ENCODE results near the gene AFAP1L1. TPM values are rescaled to one million over a fixed set of nuclear protein-coding genes. Genes with fewer than 3 reads are reported as not detected.

Gene AFAP1L1
- polyA plus RNA-seq, 3 donors, result 19.4 to 22.1 (median 21.0) TPM

- peak; percentile 68 for DNase-seq
Observed at GRCh38 chr5:149310947-149311658, 39.4 kb downstream of the AFAP1L1 start.

GRCh38 chr5:149313151-149313841 is 41.6 kb downstream of the AFAP1L1 start:
- no peak for DNase-seq

GRCh38 chr5:149314571-149315111 is 43.0 kb downstream of the AFAP1L1 start:
- DNase-seq, result no peak

GRCh38 chr5:149315753-149316152 is 44.1 kb downstream of the AFAP1L1 start:
- no peak for DNase-seq

DNA sequence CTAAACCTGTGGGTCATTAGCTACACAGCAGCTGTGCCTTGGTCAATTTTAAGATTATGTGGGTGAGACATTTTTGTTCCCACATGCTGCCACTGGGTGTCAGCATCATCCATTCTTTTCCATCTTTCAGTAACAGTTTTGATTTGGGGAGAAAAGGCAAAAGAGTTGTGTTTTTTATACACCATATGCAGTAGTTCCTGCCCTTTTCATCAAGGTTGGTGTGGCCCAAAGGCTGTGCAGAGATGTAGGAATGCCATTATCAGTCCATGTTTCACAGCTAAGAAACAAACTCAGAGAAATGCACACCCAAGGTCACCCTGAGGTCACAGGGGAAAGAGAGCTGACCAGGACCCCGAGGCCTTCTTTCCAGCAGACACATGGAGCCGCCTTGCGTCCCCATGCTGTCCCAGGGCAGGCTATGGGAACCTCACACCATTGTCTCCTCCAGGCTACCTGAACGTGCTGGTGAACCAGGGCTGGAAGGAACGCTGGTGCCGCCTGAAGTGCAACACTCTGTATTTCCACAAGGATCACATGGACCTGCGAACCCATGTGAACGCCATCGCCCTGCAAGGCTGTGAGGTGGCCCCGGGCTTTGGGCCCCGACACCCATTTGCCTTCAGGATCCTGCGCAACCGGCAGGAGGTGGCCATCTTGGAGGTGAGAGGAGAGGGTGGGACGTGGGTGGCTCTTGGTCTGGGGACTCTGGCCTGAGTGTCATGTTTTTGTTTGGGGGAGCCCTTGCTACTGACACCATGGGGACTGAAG is 45.8 kb downstream of the AFAP1L1 start:
- peak; percentile 53 for DNase-seq

DNA sequence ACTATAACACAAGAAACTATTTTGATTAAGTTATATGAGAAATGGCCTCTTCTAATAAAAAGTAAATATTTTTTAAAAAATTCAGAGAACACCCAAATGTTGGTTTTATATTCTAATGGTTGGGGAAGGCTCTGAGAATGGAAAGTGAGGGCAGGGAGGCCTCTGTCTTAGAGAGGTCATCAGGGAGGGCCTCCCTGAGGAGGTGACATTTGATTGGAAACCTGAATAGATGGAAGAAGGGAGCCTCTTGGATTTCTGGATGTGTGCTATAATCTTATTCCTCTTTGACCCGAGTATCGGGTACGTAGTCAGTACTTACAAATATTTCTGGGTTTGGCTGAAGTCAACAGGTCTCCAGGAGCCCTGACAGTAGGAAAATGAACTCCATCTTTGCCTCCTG is 47.5 kb downstream of the AFAP1L1 start:
- no peak for DNase-seq

- DNase-seq, result peak; percentile 90
Observed at GRCh38 chr5:149320791-149321330, 49.2 kb downstream of the AFAP1L1 start.

DNA sequence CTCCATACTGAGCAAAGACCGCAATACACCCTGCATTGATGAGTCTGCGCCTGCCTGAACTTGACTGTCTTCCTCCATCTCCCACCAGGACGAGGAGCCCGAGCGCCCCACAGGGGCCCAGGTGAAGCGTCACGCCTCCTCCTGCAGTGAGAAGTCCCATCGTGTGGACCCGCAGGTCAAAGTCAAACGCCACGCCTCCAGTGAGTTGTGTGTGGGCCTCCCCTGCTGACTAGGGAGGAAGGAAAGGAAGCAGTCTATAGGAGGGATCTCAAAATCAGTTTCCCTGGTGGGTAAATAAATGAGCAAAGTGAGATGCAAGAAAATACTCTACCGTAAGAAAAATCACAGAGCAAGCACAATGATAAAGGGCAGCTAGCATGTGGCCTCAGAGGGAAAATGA is 50.9 kb downstream of the AFAP1L1 start:
- DNase-seq, result no peak

DNA sequence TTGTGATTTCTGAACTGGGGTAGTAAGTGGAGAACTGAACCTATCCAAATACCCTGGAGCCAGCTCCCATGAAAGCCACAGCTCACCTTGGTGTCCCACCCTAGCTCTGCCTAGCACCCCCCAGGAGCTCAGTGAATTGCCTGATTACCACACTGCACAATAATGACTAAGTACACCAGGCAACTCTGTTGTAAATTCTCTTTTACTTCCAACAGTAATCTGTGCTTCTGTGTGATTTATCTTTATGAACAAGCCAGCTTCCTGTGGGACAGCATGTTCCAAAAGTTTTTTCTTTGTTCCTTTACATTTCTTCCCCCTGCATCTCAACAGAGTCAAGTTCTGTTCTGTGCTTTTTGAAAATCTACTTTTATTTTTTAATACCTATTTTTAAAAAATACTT is 51.6 kb downstream of the AFAP1L1 start:
- peak; percentile 41 for DNase-seq

DNA sequence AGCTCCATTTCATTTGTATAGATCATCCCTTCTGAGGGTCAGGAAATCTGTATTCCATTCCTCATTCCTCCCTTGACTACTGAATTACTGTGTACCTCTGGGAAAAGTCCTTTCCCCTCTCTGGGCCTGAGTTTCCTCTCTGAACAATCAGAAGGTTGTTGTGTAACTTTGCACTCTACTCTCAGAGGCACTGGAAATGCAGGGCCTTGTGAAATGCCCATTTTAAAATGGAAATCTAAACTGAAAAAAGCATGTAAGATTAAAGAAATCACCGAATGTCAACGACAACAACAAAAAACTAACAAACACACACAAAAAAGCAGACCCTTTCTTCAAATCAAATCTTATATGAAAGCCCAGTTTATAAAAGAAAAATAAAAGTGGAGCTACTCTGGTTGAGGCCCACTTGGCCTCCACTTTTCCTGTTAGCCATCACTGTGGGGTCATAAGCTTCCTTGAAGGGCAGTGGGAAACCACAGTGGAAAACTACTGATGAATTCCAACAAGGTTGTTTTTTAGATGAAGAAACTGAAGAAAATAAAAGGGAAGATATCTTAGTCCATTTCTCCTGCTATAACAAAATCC is 52.1 kb downstream of the AFAP1L1 start:
- no peak for DNase-seq

GRCh38 chr5:149324641-149325040 is 53.0 kb downstream of the AFAP1L1 start:
- no peak for DNase-seq

DNA sequence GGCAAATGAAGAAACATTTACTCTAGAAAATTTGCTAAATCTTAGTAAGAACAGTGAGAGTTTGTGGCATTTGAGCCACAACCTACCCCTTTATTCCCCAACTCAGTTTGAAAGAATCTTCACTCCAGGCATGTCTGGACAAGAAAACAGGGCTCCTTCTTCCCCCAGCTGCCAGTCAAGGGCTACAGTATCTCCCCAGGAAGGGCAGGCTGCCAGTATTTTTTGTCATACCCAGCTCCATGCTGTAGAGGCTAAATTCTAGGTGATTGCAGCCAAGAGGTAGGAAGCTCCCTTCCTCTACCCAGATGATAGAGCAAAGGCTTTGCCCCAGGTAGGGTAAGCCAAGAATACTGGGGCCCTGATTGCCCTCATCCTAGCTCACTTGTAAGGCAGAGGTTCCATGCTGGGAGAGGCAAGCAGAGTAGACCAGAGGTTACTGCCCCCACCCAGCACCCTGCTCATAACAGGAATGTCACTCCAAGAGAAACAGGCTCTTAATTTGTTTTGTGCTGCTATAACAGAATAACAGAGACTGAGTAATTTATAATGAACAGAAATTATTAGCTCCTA is 53.6 kb downstream of the AFAP1L1 start:
- no peak for DNase-seq

- DNase-seq, result no peak
Observed at GRCh38 chr5:149325894-149326293, 54.2 kb downstream of the AFAP1L1 start.

GRCh38 chr5:149326611-149327010 is 55.0 kb downstream of the AFAP1L1 start:
- no peak for DNase-seq

DNA sequence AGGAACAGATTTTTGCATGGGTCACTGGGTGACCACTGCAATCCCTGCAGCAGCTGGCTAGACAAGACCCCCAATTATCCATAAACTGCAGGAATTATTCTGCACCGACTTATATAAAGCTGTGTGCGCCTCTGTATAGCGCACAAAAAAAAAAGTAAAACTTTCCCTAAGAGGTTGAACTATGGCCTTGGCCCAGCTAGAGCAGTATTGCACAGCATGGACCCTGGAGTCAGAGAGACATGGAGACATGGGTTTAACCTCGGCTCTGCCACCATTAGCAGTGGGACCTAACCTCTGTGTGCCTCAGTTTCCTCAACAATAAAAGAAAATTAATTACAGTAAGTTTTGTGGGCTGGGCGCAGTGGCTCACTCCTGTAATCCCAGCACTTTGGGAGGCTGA is 56.5 kb downstream of the AFAP1L1 start:
- no peak for DNase-seq

DNA sequence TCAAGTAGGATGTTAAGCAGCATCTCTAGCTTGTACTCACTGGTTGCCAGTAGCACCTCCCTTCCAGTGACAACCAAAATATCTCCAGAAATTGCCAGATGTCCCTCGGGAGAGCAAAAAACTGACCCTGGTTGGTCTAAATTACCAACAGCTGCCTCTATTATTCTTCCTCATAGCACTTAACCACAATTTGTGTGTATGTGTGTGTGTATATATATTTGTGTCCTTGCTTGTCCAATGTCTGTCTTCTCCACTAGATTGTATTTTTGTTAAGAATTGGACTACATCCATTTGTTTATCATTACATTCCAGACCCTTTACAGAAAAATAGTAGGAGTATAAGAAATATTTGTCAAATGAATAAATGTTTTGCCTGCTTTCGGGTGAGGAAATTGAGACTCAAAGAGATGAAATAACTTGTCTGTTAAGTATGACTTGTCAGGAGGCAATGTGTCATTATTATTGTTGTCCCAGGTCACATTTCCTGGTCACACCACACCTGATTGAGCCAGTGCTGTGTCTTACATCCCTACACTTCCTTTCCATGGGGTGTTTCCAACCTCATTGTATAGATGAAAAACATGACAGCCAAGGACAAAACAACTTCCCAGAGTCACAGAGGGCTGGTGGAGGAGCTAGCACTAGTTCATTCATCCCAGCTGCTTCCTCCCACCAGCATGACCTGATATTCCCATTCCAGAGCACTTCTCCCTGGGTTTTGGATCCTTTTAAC is 62.2 kb downstream of the AFAP1L1 start:
- DNase-seq, result no peak

DNA sequence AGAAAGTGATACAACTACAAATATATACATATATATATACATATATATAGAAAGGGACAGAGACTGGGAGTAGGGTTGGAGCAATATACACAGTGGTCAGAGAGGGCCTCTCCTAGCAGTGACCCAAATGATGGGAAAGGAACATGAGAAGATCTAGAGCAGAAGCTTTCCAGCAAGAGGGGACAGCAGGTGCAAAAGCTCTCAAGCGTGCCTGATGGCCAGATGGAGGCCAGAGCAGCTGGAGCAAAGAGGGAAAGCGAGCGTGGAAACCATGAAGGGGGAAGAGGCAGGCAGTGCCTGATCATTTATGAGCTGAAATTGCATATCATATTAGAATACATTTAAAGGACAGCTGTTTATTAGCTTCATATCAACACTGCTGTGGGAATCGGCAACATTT is 66.1 kb downstream of the AFAP1L1 start:
- DNase-seq, result no peak

DNA sequence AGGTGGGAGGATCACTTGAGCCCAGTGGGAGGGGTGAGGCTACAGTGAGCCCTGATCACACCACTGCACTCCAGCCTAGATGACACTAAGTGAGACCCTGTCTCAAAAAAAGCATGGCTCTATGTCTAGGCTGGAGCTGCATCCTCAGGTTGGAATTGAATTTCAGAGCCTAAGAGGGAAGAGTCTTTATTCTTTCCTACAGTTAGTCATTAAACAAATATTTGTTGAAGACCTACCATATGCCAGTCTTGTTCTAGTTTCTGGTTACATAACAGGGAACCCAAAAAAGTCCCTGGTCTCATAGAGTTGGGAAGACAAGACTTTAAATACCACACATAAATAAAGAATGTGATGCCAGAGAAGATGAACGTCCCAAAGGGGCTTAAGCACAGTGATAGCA is 66.7 kb downstream of the AFAP1L1 start:
- DNase-seq, result no peak

GRCh38 chr5:149340920-149341319 is 69.3 kb downstream of the AFAP1L1 start:
- DNase-seq, result no peak

DNA sequence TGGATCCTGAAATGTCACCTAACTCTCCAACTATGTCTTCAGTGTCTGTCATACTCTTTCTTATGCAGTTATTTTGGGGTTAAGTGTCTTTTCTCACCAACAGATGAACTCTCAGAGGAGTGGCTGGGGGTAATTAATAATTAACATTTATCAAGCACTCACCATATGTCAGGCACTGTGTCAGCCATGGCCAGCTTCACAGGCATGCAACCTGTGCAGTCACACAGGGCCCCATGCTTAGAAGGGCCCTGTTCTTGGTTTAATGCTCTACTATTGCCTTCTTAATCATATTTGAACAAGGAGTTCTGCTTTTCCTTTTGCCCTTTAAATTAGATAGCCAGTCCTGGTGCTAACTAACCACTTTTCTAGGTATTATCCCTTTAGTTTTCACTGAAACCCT is 70.2 kb downstream of the AFAP1L1 start:
- no peak for DNase-seq

DNA sequence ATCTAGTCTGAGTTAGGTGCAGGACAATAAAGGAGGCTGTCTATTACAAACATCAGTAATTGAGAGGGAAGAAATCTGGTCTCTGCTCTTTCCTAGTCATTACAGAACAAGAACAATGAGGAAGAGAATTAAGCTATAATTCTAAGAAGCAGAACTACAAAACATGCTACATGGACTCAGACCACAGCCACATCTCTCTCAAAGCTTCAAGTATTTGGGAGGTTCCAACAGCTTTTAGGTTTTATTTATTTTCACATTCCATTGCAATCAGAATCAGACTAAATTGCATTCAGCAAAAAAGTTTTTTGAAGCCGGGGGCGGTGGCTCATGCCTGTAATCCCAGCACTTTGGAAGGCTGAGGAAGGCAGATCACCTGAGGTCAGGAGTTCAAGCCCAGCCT is 72.5 kb downstream of the AFAP1L1 start:
- no peak for DNase-seq
